Measurements from ENCODE around the gene TADA3.

DNA sequence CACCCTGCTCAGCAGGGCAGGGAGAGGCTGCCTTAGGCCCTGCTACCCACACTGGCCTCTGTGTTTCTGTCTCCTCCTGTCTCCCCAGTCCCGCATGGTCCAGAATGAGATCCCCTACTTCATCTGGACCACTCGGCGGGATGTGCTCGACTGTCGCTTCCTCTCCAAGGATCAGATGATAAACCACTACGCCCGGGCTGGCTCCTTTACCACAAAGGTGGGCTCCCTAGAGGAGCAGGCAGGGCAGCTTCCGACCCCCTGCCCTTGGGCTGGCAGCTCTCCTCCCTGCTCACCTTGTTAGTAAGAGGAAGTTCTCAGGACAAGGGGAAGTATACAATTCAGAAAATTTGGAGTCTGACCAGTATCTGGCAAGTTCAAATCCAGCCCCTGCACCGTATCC is 23.7 kb upstream of the TADA3 start:
- TF ChIP-seq POLR2AphosphoS5 (IDR thresholded peaks at IDR 0.05) (no peak), POLR2A (IDR thresholded peaks at IDR 0.05) (no peak)
- TF ChIP-seq, protein P1, sequence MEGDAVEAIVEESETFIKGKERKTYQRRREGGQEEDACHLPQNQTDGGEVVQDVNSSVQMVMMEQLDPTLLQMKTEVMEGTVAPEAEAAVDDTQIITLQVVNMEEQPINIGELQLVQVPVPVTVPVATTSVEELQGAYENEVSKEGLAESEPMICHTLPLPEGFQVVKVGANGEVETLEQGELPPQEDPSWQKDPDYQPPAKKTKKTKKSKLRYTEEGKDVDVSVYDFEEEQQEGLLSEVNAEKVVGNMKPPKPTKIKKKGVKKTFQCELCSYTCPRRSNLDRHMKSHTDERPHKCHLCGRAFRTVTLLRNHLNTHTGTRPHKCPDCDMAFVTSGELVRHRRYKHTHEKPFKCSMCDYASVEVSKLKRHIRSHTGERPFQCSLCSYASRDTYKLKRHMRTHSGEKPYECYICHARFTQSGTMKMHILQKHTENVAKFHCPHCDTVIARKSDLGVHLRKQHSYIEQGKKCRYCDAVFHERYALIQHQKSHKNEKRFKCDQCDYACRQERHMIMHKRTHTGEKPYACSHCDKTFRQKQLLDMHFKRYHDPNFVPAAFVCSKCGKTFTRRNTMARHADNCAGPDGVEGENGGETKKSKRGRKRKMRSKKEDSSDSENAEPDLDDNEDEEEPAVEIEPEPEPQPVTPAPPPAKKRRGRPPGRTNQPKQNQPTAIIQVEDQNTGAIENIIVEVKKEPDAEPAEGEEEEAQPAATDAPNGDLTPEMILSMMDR (IDR thresholded peaks at IDR 0.05), result no peak

All from prostate gland (tissue), 2 donors.